RPMI8226 (cell line): ENCODE measurements around the gene PXN.
"Not testable (repeated sequence)": the region's sequence is repeated elsewhere in the genome, so short reads cannot be mapped to it uniquely, and the experiment has no call there.

Experiments used
- DNase-seq: peaks from one replicate; pipeline ENCODE4 v3.0.0-alpha.2; 2015

PXN gene

GRCh38 chr12:120204171-120204570, 61.4 kb downstream of the PXN start:
- DNase-seq, result no peak

- DNase-seq, result no peak
Observed at GRCh38 chr12:120200364-120200800, 65.1 kb downstream of the PXN start.

- peak; percentile 37 for DNase-seq
Observed at GRCh38 chr12:120199595-120200306, 65.8 kb downstream of the PXN start.

GRCh38 chr12:120199025-120199424, 66.5 kb downstream of the PXN start:
- no peak for DNase-seq

- DNase-seq, result no peak
Observed at GRCh38 chr12:120197542-120197887, 68.0 kb downstream of the PXN start.

- DNase-seq, result peak; percentile 14
Observed at GRCh38 chr12:120196817-120197541, 68.6 kb downstream of the PXN start.

GRCh38 chr12:120196363-120196762, 69.2 kb downstream of the PXN start:
- DNase-seq, result no peak

GRCh38 chr12:120194534-120195395, 70.8 kb downstream of the PXN start, which contains the start of gene GCN1:
TSS of gene GCN1 (minus strand) at chr12:120194715. CDS start at chr12:120194697, 18 bp downstream.
- DNase-seq, result peak; percentile 91

GRCh38 chr12:120194226-120194533, 71.3 kb downstream of the PXN start:
- DNase-seq, result no peak

- not testable (repeated sequence) for DNase-seq
Observed at GRCh38 chr12:120193286-120193685, 72.2 kb downstream of the PXN start.

- no peak for DNase-seq
Observed at GRCh38 chr12:120190985-120191480, 74.5 kb downstream of the PXN start.

- no peak for DNase-seq
Observed at GRCh38 chr12:120190386-120190785, 75.1 kb downstream of the PXN start.

GRCh38 chr12:120186654-120187053, 78.9 kb downstream of the PXN start:
- no peak for DNase-seq

GRCh38 chr12:120183211-120183631, 82.3 kb downstream of the PXN start:
- no peak for DNase-seq

- no peak for DNase-seq
Observed at GRCh38 chr12:120181991-120182631, 83.4 kb downstream of the PXN start.

GRCh38 chr12:120180975-120181374, 84.6 kb downstream of the PXN start:
- DNase-seq, result no peak

- DNase-seq, result no peak
Observed at GRCh38 chr12:120175537-120175936, 90.0 kb downstream of the PXN start.

GRCh38 chr12:120175062-120175461, 90.5 kb downstream of the PXN start:
- no peak for DNase-seq

- DNase-seq, result no peak
Observed at GRCh38 chr12:120172053-120172452, 93.5 kb downstream of the PXN start.

- no peak for DNase-seq
Observed at GRCh38 chr12:120170631-120171030, 94.9 kb downstream of the PXN start.

GRCh38 chr12:120169946-120170345, 95.6 kb downstream of the PXN start:
- no peak for DNase-seq

GRCh38 chr12:120168337-120168736, 97.2 kb downstream of the PXN start:
- DNase-seq, result no peak
